NCI-H2171 (cell line): Measurements from ENCODE around the gene CCDC78.
A peak's percentile ranks its signal among the peaks of the same experiment; 100 is the strongest.

Experiments
- DNase-seq: peaks from one replicate; lab custom pipeline; 2025; lab: John Stamatoyannopoulos, UW

Gene CCDC78

DNA sequence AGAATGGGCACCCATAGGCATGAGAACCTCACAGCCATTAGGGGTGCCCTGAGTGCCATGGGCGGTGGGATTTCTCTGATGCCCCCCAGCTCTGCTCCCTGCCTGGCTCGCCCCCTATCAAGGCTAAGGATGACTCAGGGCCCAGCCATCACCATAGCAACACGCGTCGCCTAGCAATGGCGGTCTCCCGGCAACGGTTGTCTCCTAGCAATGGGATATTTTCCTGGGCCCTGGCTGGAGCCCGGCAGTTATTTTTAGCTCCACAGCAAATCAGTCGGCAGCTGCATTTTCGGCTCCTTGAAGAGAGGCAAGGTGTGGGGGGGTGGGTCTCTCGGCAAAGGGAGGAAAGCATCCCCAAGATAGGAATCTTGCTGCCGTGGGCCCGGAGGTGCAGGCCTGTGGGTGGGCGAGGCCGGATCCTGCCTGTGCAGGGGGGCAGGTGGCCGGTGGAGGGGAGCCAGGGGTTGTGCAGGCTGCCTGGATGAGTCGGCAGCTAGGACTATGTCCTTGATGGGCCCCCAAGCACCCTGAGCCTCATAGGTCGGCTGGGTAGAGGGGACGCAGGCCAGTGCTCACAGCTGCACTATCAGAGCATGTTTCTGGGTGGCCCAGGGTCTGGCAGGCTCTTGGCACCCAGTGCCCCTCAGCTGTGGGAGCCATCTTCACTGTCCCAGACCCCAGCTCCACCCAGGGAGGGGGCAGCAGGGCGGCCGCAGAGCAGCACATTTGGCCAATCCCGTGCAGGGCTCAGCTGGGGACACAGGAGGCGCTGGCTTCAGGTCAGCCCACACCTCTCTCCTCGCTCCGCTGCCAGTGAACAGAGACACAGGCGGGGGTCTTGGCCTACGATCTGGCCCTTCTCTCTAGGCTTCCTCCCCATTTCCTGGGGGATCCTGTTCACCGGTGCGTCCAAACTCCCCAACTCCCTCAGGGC, 16.4 kb downstream of the CCDC78 start:
- peak; percentile 86 for DNase-seq

DNA sequence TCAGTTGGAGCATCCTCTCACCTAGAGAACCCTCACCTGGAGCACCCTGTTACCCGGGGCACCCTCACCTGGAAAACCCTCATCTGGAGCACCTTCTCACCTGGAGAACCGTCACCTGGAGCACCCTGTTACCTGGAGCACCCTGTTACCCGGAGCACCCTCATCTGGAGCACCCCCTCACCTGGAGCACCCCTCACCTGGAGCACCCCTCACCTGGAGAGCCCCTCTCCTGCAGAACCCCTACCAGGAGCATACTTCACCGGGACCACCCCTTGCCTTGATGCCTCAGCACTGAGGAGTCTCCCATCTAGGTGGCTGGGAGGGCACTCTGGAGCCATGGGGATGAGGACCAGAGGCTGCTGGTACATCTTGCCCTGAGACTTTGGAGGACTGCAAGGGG, 17.3 kb downstream of the CCDC78 start:
- DNase-seq: no peak

DNA sequence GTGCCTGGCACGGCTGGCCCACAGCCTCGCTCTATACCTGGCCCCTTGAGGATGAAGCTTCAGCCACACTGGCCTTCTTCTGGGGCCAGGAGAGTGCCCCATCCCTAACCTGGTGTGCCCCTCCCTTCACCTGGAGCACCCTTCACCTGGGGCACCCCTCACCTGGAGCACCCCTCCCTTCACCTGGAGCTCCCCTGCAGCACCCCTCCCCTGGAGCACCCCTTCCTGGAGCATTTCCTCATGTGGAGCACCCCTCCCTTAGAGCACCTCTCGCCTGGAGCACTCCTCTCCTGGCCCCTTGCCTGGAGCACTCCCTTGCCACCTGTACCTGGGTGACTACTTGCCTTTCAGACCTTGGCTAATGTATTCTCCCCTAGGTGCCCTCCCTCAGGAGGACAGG, 18.2 kb downstream of the CCDC78 start:
- no peak for DNase-seq

DNA sequence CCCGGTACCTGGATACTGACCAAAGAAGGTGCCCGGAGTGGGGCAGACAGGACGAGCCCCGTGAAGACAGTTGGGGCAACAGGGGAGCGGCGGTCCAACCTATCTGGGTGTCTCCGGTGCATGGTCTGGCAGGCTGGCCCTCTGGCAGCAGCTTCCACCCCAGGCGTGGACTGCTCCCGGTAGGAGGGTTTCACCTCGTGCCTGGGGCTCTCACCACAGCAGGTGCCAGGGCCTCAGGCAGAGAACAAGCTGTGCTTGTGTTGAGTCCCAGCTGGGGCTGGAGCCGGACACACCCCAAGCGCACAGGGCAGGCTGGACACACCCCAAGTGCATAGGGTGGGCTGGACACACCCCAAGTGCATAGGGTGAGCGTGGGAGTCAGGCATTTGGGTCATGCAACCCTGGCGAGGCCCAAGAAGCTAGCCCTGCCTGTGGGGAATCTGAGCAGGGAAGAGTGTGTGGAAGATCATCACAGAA, 19.1 kb downstream of the CCDC78 start:
- no peak for DNase-seq

DNA sequence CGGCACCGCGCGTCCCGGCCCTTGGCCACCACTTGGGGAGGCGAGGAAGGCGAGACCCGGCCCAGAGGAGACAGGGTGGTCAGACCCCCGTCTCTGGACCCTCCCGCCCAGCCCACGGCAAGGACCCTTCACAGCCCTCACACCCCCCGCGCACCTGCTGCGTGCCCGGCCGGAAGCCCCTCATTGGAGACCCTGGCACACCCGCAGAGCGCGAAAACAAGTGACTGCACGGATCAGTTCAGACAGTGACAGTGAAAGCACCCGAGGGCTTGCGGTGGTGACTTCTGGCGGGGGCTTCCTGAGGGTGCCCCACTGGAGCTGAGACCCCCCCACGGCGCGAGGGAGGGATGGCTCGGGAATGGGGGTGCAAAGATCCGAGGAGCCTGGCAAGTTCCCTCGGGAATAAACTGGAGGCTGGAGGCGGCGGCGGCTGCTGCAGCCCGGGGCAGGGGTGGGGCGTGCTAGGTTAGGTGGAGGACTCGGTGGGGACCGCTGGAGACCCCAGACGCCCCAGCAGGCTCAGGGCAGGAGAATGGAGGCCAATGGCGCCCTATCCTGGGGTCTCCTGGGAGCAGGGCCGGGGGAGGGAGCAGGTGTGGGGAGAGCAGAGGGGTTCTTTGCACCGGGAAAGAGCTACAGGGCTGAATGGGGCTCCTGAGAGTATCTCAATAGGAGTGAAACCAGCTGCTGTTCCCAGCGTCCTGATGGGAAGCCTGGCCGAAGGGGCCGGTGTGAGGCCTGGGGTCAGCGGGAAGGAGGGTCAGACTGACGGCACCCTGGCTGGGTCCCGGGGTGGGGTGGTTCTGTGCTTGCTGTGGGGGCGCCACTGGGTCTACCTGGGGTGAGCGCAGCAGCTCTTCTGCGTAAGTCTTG, 19.8 kb downstream of the CCDC78 start:
- DNase-seq: peak; percentile 57

DNA sequence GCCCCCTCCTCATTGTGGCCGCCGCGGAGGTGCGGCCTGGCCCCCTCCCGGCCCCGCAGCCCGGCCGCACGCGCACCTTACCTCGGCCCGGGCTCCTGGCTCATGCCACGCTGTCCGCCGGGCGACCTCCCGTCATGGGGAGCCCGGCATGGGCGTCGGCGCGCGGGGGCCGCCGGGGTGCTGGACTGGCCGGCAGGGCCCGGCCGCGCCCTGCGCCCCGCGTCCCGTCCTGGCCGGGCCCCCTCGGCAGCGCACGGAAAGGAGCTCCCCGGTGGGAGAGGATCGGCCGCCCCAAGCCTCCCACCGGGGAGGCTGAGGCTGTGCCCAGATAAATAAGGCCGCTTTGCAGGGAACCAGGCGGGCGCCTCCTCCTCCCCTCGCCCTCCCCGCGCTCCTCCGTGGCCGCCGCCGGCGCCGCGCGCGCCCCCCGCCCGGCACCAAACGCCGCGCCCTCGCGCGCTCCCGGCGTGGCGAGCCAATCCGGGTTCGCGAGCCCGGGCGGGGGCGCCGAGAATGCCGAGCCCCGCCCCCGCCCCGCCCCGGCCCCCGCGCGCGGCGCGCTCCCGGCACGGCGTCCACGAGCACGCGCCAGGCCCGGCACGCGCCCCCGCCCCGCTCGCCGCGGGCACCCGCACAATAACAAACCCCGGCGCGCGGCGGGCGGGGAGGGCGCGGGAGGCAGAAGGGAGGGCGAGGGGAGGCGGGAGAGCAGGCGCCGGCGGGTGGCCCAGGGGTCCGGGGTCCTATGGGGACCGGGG, 20.6 kb downstream of the CCDC78 start, which contains the start of gene FBXL16:
TSS of gene FBXL16 (minus strand) at position 371 of the 758 bp plus-strand sequence. CDS start 8,396 bp downstream, outside the sequence.
- peak; percentile 88 for DNase-seq

DNA sequence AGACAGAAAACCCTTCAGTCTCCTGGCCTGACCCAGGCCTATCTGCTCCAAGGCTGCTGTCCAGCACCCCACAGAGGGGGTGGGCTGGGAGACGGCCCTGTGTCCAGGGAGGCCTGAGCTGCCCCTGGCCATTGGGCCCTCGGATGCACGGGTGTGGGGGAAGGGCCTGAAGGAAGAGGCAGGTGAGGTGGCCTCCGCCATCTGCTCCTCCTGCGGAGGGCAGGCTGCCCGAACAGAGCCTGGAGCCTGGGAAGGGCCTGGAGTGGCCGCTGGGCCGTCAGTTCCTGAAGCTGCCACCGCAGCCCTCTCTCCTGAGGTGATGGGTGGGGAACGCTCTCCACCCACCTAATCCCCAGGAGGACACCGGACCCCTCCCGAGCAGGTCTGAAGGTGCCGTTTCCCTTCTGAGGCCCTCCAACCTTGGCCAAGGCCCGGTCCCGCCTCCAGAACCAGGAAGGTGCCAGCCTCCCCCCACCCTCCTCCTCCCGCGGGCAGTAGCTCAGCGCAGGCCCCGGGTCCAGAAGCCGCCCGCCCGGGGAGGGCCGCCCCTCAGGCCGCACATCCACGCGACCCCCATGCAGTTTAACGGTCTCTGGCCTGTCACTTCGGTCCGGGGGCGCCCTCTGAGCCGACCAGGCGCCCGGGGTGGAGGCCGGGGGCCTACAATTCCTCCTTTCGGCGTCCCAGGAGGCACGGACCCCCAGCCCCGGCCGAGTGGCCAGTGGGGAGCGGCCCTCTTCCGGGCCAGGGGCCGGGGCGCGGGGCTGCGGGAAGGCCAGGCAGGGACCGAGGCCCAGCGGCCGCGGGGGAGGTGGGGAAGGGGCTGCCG, 21.5 kb downstream of the CCDC78 start:
- no peak for DNase-seq

DNA sequence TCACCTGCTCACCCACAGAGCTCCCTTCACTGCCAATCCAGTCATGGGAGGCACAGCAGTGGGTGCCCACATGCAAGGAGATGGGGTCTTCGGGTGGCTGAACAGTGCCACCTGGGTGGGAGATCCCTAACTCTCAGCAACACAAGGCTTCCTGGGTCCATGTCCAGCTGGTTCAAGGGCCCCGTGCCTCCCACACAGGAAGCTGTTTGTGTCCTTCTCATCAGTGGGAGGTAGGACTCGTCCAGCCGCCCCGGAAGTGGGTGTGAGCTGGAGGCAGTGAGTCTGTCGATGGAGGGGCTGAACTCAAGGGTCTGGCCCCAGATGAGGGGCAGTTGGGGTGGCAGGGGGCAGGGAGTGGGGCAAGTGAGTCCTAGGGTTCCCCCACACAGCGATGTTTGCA, 22.2 kb downstream of the CCDC78 start:
- no peak for DNase-seq

DNA sequence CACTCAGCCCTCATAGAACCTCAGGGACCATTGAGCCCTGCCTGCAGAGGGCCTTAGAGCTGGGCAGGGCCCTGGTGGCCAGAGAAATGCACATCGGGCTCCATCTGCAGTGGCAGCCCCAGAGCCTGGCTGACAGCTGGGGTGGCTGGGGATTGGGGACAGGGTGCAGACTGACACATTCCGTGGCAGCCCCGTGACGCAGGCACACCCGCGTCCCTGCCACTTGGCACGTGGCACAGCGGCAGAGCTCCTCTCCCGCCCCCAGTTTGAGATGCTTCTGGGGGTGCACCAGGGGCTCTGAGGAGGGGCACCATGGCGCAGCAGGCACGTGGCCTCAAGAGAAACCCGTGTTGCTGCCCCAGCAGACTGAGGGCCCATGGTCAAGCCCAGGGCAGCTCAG, 22.8 kb downstream of the CCDC78 start:
- DNase-seq: no peak

DNA sequence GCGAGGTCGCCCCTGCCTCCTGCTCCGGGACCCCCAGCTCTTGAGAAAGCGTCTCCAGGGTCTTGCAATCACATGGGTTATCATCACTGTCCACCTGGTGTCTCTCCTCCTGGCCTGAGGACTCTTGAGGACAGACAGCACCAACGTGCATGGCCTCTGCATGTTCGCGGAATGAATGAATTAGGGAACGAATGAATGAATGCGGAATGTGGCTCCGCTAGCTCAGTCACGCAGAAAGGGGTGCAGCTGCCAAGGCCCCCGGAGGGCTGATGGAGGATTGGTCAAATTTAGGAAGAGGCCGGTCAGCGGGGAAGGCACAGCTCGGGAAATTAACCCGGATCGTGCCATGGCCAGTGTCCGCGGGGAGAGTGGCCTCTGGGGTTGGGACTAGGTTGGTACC, 23.9 kb downstream of the CCDC78 start:
- DNase-seq: no peak

DNA sequence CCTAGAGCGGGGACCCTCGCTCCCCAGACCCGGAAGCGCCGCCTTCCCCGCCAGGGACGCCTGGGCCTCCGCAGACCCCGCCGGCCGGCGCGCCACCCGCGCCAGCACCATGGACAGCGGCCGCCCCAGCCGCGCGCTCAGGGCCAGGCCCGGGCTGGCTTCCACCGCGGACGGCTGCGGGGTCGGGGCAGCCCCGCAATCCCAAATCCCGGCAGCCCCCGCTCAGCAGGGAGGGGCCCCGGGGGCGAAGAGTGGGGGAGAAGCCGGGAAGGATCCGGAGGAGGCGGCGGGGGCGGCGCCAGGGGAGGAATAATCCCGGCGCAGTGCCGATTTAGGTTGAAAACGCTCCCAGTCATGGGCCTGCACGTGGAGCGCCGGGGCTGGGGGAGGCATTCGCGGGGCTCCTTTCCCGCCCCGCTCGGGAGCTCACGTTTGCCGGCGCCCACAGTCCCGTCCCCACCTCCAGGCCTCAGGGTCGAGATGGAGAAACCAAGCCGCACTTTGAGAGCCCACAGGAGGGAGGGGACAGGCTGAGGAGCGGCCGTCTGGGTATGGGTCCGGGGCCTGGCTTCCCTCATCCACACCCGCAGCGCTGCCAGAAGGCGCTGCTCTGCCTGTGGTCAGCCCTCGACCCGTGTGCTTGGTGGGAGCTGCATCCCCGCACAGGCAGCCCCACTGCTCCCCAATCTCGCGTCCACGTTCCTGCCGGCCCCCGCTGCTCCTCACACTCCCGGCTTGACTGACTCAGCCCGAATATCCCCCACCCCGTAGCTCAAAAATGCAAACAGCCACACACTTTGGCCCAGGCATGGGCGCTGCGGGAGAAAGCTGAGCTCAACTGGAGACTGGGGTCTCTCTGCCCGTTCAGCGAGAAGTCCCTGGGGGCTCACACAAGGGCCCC, 25.3 kb downstream of the CCDC78 start:
- no peak for DNase-seq

DNA sequence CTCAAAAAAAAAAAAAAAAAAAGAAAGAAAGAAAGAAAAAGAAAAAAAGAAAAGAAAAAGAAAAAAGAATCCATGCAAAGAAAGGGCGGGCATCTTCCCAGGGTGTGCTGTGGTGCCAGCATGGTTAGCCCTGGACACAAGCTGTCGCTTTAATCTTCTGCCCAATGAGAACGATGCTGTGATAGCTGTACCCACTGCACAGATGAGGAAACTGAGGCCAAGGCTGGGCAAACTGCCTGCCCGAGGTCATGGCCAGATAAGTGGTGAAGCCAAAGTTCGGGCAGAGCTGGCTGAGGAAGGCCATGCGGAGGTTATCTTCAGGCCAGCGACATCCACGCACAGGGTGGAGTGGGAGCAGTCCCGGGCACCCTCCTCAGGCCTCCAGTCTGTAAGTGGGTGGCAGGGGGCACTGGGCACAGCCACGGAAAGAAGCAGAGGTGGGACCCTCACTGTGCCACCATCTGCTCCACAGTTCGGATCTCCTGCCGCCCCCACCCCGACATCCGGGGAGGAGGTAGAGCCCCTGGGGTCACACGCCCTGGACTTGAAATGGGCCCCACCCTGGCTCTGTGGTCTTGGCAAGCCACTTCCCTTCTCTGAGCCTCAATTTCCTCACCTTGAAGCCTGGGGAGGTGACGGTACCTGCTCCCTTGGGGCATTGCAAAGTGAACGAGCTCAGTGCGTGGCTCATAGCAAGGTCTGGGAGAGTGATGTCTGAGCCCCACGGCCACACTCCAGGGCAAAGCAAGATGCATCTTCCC, 27.2 kb downstream of the CCDC78 start:
- no peak for DNase-seq

DNA sequence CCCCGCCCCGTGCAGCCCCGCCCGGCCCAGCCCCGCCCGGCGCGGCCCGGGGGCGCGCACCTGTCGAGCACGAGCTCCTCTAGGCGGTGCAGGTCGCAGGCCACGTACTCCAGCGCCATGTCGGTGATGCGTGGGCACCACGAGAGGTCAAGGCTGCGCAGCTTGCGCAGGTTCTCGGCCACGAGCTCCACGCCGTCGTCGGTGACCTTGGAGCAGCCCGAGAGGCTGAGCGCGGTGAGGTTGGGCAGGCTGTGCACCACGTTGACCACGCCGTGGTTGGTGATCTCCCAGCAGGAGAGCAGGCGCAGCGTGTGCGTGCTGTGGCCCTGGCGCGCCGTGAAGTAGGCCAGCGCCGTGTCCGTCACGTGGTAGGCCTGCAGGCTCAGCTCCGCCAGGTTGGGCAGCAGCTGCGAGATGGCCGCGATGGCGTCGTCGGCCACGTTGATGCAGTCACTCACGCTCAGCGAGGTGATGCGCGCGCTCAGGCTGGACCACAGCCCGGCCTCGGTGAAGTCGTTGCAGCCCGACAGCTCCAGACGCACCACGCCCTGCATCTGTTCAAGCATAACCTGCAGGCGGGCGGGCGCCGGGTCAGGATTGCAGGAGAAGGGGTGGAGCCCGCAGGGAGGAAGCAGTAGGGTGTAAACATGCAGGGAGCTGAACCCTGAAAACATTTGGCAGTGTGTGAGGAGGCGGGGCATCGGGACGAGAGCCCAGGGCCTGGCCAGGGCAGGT, 30.7 kb downstream of the CCDC78 start:
- DNase-seq: peak; percentile 92

DNA sequence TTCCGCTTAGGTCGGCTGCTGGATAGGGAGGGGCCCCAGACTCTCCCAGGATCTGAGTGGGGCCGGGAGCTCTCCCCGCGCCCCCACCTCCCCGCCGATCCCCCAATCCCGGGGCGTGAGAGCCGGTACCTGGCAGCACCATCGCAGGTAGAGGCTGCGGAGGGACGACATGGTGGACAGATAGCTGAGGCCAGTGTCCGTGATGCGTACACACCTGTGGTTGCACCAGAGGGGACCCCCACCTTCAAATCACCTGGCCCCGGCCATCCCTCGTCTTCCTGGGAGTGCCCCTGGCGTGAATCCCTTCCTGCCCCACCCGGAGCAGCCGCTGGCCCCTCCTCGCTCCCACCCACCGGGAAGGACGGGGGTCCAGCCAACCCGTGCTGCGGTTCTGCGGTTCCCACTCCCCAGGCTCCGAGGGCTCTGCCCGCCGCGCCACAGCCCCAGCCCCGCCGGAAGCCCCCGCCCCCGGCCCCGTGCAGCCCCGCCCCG, 31.3 kb downstream of the CCDC78 start:
- no peak for DNase-seq

DNA sequence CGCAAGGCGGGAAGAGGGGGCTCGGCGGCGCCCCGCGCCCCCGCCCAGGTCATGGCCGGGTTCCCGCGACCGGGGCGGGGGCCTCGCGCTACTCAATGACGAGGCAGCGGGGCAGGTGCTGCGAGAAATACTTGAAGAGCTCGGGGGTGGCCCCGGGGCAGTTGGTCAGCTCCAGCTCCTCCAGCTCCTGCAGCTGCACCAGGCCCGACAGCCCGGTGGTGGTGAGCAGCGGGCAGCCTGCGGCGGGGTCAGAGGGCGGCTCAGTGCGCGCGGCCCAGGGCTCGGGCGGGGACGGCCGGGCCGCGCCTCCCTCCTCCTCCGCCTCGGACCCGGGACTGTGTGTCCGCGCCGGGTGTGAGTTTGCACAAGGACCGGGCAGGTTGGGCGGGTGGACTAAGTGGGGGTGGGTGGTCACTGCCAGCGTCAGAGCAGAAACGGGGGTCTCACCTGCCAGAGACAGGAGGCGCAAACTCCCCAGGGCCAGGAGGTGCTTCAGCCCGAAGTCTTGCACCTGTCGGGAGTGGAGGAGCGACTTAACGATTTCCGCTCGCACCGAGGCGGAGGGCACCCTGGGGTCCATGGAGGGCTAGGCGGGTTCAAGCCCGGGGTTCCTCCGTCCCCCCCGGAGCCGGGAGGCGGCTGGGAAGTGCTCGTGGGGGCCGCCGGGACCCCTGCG, 31.9 kb downstream of the CCDC78 start:
- DNase-seq: no peak

DNA sequence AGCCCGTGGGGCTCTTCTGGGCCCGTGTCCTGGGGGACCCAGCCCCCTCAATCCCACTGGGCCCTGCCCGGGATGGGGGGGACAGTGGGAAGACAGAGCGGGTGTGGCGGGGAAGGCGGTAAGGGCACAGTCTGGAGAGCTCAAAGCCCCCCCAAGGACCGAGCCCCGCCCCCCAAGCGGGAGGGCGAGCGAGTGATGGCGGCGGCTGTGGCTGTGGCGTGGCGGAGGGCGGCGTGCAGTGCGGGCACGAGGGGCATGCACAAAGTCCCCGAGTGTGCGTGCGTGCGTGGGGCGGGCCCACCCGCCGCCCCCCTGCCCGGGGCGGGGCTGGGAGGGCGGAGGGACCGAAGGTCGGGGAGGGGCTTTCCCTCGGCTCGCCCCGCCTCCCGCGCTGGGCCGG, 32.5 kb downstream of the CCDC78 start:
- DNase-seq: no peak

DNA sequence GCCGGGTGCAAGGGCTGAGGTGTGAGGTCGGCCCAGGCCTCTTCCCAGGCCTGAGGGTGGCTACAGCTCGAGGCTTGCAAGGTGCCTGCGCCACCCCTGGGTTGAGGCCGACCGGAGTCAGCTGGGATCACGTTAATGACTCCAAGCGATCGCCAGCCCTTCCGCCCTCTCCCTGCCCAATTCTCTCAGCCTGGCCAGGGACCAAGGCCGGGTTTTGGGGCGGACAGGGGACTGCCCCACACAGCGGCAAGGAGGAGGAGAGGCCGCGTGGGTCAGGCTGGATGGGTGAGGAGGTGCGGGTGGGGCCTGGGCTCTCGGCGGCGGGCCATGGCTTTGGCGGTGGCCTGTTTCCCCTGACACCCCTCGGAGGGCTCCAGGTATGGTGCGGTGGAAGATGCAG, 32.9 kb downstream of the CCDC78 start:
- DNase-seq: no peak
